Measurements from ENCODE around the gene GARIN3.
"Not testable (repeated sequence)": the region's sequence is repeated elsewhere in the genome, so short reads cannot be mapped to it uniquely, and the experiment has no call there.

GARIN3 gene

GRCh38 chr5:157185122-157185521 lies 19.1 kb upstream of the GARIN3 start:
- not testable (repeated sequence) for DNase-seq (ENCODE audit: low read depth in 2 of 2)

- no peak for DNase-seq (ENCODE audit: low read depth in 2 of 2)
These were observed 18.1 kb upstream of the GARIN3 start for GRCh38 chr5:157184117-157184670.

DNA sequence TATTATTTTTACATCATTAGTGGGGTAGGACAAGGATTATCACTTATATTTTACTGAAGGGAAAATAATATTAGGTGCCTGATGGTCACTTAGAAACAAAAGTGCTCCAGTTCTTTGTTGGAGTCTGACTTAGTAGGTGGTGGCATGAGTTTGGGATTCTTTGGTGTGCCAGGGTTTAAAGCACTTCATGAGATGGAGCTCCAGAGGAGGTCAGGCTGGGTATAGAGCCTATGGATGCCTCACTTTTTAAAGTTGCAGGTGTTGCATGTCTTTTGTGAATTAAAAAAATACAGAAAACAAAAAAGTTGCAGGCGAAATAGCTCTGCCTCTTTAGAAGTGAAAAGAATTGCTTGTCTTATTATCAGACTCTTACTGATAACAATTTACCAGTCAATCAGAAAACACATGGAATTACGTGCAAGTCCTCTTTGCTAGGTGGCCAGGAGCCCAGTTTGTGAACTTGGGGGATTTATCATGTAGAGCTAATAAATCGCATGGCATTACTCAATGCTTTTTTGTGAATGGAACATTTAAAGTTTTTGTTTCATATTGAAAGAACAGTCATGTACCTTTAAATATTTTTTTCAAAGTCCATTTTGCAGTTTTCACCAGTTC lies 16.2 kb upstream of the GARIN3 start:
- DNase-seq (ENCODE audit: low read depth in 2 of 2) = no peak

GRCh38 chr5:157180374-157181264 lies 14.6 kb upstream of the GARIN3 start, which contains the start of gene ITK:
ITK (plus strand) TSS chr5:157180840; CDS start chr5:157180978, 138 bp downstream.
- DNase-seq (ENCODE audit: low read depth in 2 of 2) = no peak

DNA sequence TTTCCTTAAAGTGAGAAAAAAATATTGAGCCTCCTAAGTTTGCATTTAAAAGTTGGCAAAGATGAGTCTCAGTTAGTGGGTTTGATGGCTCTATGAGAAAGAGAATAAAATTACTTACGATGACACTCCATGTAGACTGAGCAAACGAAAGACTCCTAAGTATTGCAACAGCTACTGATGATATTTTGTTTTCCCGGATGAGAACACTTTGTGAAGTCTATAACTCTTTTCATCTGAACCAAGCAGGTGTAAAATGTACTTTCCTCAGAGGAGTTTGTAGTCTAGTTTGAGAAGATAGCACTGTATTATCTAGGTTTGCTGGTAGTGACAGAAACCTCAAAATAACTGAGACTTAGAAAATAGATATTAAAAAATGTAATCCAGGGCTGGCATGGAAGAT lies 12.9 kb upstream of the GARIN3 start:
- no peak for DNase-seq (ENCODE audit: low read depth in 2 of 2)

DNA sequence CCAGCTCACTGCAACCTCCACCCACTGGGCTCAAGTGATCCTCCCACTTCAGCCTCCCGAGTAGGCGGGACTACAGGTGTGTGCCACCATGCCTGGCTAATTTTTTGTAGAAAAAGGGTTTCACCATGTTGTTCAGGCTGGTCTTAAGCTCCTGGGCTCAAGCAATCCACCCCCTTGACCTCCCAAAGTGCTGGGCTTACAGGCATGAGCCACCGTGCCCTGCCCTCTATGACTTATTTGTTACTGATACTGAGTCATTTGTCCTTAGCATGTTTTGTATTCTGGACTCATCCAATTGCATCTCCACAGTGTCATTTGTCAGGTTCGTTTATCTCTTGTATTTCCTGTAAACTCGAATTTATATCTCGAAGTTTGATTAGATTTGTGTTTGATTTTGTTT lies 11.9 kb upstream of the GARIN3 start:
- no peak for DNase-seq (ENCODE audit: low read depth in 2 of 2)

GRCh38 chr5:157175071-157175612 lies 9.1 kb upstream of the GARIN3 start:
- no peak for DNase-seq (ENCODE audit: low read depth in 2 of 2)

- peak; percentile 85 to 91 for DNase-seq (ENCODE audit: low read depth in 2 of 2)
These were observed 6.3 kb upstream of the GARIN3 start for GRCh38 chr5:157172403-157172802.

DNA sequence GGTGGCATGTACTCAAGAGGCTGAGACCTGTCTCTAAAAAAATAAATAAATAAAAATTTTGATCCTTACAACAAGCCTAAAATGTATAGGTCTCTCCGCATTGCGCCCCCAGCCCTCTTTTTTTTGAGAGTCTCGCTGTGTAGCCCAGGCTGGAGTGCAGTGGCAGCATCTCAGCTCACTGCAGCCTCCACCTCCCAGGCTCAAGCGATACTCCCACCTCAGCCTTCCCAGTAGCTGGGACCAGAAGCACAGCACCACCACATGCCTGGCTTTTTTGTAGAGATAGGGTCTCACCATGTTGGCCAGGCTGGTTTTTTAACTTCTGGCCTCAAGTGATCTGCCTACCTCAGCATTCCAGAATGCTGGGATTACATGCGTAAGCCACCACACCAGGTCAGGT lies 2.2 kb upstream of the GARIN3 start:
- no peak for DNase-seq (ENCODE audit: low read depth in 2 of 2)

GRCh38 chr5:157167214-157167621 lies 1.2 kb upstream of the GARIN3 start:
- peak in 1 of 2 donors; percentile 33 for DNase-seq (ENCODE audit: low read depth in 2 of 2)

DNA sequence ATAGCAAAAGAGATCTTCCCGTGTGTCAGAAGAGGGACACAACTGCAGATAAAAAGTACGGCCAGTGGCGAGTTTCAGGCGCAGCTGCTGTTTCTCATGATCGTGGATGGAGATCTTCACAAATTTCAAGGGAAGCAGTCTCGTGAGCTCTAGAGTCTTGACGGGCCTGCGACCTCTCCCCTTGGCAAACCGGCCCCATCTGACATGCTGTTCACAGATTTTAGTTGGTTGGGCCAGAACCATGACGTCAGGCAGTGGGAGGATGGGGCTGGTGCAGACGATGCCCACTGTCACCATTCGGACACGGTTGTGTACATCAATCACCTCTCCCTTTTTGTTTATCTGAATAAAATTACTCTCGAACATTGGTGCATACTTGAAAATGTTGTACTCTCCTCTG lies 396 bp downstream of the GARIN3 start:
- no peak for DNase-seq (ENCODE audit: low read depth in 2 of 2)

DNA sequence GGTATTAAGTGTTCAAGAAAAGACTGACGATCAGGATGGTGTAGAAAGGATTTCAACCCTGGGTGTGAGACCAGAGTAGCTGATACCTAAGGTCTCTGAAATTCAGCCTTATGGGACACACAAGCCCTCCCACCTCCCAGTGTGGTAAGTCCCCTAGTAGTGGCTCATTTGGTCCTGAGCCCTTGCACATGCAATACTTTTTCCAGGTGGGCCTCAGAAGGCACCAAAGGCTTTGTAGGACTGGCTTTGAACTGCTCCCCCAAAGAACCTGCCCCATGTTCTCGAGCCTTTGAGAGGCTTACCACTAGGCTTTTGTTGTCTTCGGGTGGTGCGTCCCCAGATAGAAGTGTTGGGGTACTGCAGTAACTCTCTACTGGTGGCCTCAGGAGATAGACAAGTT lies 803 bp downstream of the GARIN3 start:
- DNase-seq (ENCODE audit: low read depth in 2 of 2) = no peak

DNA sequence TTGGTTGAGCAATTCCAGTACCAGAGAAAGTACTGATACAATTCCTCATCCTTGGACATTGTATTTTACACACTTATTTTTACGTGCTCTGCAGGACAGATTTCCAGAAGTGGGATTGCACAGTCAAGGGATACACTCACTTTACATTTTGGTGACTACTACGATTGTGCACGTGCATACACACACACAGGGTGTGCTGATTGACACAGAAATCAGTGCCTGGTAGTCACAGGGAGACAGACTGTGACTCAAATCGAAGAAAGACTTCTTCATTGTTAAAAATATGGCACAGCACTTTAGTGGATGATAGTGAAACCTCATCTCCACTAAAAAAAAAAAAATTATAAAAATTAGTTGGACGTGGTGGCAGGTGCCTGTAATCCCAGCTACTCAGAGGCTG lies 1.5 kb downstream of the GARIN3 start:
- DNase-seq (ENCODE audit: low read depth in 2 of 2) = no peak

GRCh38 chr5:157162919-157163510 lies 3.0 kb downstream of the GARIN3 start:
- no peak for DNase-seq (ENCODE audit: low read depth in 2 of 2)

DNA sequence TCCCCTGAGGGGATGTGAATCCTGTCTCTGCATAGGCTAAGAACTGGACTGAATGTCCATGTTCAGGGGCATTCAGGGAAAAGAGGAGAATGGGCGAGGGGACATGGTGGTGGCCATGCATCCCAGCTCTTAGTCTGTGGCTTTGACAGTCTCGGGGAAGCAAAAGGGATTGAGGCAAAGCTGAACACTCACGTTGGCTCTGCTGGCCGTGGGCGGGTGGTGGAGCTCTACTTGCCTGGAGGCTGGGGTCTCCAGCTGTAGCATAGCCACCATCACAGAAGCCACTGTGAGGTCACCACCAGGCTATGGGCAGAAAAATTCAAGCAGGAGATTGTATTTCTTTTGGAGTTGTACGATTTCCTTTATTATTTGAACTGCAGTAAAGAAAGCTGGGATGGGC lies 4.1 kb downstream of the GARIN3 start:
- no peak for DNase-seq (ENCODE audit: low read depth in 2 of 2)

GRCh38 chr5:157160001-157160400 lies 6.1 kb downstream of the GARIN3 start:
- DNase-seq (ENCODE audit: low read depth in 2 of 2) = peak in 1 of 2 donors; percentile 15

DNA sequence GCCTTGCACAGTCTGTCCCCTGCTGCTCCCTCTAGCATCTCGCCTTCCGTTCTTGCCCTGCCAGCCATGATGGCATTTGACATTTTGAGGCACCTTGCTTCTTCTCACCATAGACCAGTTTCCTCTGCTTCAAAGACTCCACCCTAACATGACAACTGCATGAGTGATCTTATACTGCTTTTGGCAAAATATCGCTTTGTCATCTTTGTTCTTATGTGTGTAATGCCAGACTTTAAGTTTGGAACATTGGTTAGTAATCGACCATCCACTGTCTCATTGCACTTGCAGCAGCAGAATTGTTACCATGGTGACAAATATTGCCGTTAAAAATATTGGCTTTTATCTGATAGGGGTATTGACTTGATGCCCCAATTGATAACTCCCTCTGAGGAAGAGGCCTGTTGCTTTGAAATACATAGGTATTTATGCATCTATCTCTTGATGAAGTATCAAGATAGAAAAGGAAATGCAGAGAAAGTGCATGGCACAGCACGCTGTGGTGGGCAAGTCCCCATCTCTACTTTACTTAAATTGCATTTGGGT lies 6.8 kb downstream of the GARIN3 start:
- DNase-seq (ENCODE audit: low read depth in 2 of 2) = no peak

DNA sequence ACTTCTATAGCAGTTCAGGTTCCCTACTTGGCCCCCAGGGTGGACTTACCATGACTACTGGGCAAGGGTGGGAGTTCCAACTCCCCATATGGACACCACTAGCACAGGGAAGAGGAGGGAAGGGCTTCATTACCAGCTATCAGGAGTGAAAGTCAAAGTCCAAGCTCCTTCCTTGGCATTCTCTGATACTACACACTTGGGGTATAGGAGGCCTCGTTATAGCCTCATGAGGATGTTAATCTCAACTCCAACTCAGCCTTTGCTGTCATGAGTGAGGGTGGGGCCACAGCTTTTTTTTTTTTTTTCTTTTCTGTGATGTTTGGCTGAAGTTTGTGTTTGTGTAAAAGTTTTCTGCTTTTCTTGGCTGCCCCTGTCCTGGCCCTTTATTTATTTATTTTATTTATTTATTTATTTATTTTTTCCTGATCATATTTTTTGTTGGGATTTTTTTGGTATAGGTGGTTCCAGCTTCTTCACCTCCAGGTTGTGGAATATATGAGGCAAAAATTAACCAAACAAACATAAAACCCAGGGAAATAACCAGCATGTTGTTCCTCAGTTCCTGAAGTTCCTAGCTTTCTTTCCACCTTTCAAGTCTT lies 8.7 kb downstream of the GARIN3 start:
- DNase-seq (ENCODE audit: low read depth in 2 of 2) = no peak

DNA sequence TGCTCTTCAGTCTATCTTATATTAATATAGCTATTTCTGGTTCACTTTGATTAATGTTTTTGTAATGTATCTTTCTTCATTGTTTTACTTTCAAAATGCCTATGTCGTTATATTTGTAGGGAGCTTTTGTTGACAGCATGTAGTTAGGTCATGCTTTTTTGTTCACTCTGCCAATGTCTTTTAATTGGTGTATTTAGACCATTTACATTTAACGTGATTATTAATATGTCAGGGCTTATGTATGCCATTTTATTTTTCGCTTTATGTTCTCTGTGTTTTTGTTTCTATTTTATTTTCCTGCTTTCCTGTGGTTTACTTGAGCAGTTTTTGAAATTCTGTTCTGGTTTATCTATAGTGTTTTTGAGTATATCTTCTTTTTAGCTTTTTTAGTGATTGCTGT lies 10.8 kb downstream of the GARIN3 start:
- DNase-seq (ENCODE audit: low read depth in 2 of 2) = no peak

DNA sequence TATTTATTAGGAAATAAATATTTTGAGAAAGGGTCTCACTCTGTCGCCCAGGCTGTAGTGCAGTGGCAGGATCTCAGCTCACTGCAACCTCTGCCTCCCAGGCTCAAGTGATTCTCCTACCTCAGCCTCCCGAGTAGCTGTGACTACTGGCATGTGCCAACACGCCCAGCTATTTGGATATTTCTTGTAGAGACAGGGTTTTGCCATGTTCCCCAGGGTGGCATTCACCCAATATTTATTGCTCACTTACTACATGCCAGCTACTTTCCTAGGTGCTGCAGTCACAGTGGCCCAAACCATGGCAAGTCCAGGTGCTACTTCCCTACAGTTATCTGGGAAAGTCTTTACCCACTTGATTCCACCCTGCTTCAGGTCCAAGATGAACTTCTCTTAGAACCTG lies 15.1 kb downstream of the GARIN3 start:
- no peak for DNase-seq (ENCODE audit: low read depth in 2 of 2)

All from stimulated activated CD8-positive, alpha-beta memory T cell treated with anti-CD3 and anti-CD28 coated beads, Interleukin-7, amount 100 ng/mL, for 4 hours (primary cell).